NCI-H187 (cell line): Measurements from ENCODE around the gene MAPRE2.
"Not testable (repeated sequence)": the region's sequence is repeated elsewhere in the genome, so short reads cannot be mapped to it uniquely, and the experiment has no call there.

Experiments
- DNase-seq, 2 experiments: peaks; one replicate each; lab custom pipeline; 2025; lab: John Stamatoyannopoulos, UW

The MAPRE2 gene

GRCh38 chr18:35091841-35092240, 50.6 kb downstream of the MAPRE2 start:
- DNase-seq, result no peak

- no peak for DNase-seq
Measured at GRCh38 chr18:35095983-35096676, 54.9 kb downstream of the MAPRE2 start.

- no peak for DNase-seq
Measured at GRCh38 chr18:35096677-35097011, 55.4 kb downstream of the MAPRE2 start.

GRCh38 chr18:35097195-35097594, 56.0 kb downstream of the MAPRE2 start:
- no peak for DNase-seq

GRCh38 chr18:35097763-35098162, 56.5 kb downstream of the MAPRE2 start:
- DNase-seq, result no peak

- DNase-seq, result no peak
Measured at GRCh38 chr18:35099911-35100310, 58.7 kb downstream of the MAPRE2 start.

GRCh38 chr18:35104391-35105051, 63.3 kb downstream of the MAPRE2 start:
- DNase-seq, result no peak

GRCh38 chr18:35106013-35106844, 65.0 kb downstream of the MAPRE2 start:
- no peak for DNase-seq

- DNase-seq, result no peak
Measured at GRCh38 chr18:35106845-35107148, 65.6 kb downstream of the MAPRE2 start.

GRCh38 chr18:35107216-35107615, 66.0 kb downstream of the MAPRE2 start:
- no peak for DNase-seq

GRCh38 chr18:35108088-35108487, 66.9 kb downstream of the MAPRE2 start:
- DNase-seq, result not testable (repeated sequence)

- DNase-seq, result no peak
Measured at GRCh38 chr18:35110059-35110458, 68.8 kb downstream of the MAPRE2 start.

- DNase-seq, result no peak
Measured at GRCh38 chr18:35110554-35111485, 69.6 kb downstream of the MAPRE2 start.

GRCh38 chr18:35112696-35113095, 71.5 kb downstream of the MAPRE2 start:
- DNase-seq, result no peak

GRCh38 chr18:35114305-35114704, 73.1 kb downstream of the MAPRE2 start:
- DNase-seq, result no peak

- no peak for DNase-seq
Measured at GRCh38 chr18:35116784-35117318, 75.6 kb downstream of the MAPRE2 start.

- DNase-seq, result no peak
Measured at GRCh38 chr18:35117372-35117771, 76.2 kb downstream of the MAPRE2 start.

GRCh38 chr18:35117951-35118411, 76.8 kb downstream of the MAPRE2 start:
- DNase-seq, result no peak

- DNase-seq, result no peak
Measured at GRCh38 chr18:35118641-35119040, 77.4 kb downstream of the MAPRE2 start.

GRCh38 chr18:35121038-35121437, 79.8 kb downstream of the MAPRE2 start:
- DNase-seq, result no peak

GRCh38 chr18:35121531-35121930, 80.3 kb downstream of the MAPRE2 start:
- DNase-seq, result no peak
